ENCODE measurements around the gene ABCE1. TPM values are rescaled to one million over a fixed set of nuclear protein-coding genes. Genes with fewer than 3 reads are reported as not detected.

Gene ABCE1
- total RNA-seq, 1 experiment from 2014 or later, result 114 TPM

DNA sequence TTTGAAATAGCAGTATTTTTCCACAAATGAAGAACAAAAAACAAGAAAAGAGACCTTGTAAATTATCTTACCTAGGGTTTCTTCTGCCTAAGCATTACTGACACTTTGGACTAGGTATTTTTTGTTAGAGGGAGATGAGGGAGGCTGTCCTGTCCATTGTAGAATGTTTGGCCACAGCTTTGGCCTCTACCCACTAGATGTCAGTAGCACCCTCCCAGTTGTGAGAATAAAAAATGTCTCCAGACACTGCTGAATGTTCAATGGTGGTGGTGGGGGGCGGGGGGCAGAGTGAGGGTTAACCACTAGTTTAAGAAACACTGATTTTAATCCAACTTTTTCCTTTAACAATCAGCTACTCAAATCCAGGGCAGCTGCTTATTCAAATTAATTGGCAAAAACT, 56.5 kb downstream of the ABCE1 start:
- Mint-ChIP-seq H3K27me3 (ENCODE audit: low read depth) (no peaks in the 10 kb centered on the region), H3K4me3 (no peak overlapping the region), H3K4me1 (no peaks in the 10 kb centered on the region), H3K36me3 (peaks cover 74% of the 10 kb centered on the region), H3K9me3 (peaks cover 3% of the 10 kb centered on the region; the same call in 1 of the 2 replicates), H3K27ac (no peak overlapping the region)
- ATAC-seq, result peak; percentile 67
- ChIA-PET POLR2A (no interaction called here), CTCF (interaction anchor here (0.6 kb wide), 1 partner anchor 9 kb away, joined by 3 read pairs; no protein-coding TSS in a partner anchor)
- no peak for DNase-seq (ENCODE audit: low spot score)
- TF ChIP-seq FOXP1 (CRISPR knock-in tag; IDR thresholded peaks at IDR 0.05; ENCODE audit: borderline replicate concordance), result no peak
- TF ChIP-seq NR2C2 (CRISPR knock-in tag; IDR thresholded peaks at IDR 0.05), result no peak
- TF ChIP-seq, protein P1, sequence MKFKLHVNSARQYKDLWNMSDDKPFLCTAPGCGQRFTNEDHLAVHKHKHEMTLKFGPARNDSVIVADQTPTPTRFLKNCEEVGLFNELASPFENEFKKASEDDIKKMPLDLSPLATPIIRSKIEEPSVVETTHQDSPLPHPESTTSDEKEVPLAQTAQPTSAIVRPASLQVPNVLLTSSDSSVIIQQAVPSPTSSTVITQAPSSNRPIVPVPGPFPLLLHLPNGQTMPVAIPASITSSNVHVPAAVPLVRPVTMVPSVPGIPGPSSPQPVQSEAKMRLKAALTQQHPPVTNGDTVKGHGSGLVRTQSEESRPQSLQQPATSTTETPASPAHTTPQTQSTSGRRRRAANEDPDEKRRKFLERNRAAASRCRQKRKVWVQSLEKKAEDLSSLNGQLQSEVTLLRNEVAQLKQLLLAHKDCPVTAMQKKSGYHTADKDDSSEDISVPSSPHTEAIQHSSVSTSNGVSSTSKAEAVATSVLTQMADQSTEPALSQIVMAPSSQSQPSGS (CRISPR knock-in tag; IDR thresholded peaks at IDR 0.05; ENCODE audit: borderline replicate concordance, low read depth), result no peak
- TF ChIP-seq NR3C1 (CRISPR knock-in tag; conservative IDR thresholded peaks at IDR 0.05; ENCODE audit: low read depth), result no peak
- TF ChIP-seq CREB1 (CRISPR knock-in tag; IDR thresholded peaks at IDR 0.05), result no peak
- TF ChIP-seq FOXJ3 (CRISPR knock-in tag; IDR thresholded peaks at IDR 0.05; ENCODE audit: borderline replicate concordance), result no peak
- no peak for TF ChIP-seq JUN (CRISPR knock-in tag; IDR thresholded peaks at IDR 0.05)
- TF ChIP-seq, protein P2, sequence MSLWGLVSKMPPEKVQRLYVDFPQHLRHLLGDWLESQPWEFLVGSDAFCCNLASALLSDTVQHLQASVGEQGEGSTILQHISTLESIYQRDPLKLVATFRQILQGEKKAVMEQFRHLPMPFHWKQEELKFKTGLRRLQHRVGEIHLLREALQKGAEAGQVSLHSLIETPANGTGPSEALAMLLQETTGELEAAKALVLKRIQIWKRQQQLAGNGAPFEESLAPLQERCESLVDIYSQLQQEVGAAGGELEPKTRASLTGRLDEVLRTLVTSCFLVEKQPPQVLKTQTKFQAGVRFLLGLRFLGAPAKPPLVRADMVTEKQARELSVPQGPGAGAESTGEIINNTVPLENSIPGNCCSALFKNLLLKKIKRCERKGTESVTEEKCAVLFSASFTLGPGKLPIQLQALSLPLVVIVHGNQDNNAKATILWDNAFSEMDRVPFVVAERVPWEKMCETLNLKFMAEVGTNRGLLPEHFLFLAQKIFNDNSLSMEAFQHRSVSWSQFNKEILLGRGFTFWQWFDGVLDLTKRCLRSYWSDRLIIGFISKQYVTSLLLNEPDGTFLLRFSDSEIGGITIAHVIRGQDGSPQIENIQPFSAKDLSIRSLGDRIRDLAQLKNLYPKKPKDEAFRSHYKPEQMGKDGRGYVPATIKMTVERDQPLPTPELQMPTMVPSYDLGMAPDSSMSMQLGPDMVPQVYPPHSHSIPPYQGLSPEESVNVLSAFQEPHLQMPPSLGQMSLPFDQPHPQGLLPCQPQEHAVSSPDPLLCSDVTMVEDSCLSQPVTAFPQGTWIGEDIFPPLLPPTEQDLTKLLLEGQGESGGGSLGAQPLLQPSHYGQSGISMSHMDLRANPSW (CRISPR knock-in tag; conservative IDR thresholded peaks at IDR 0.05; ENCODE audit: low read depth), result no peak
- no peak for TF ChIP-seq ZNF423 (CRISPR knock-in tag; IDR thresholded peaks at IDR 0.05)
- TF ChIP-seq, protein P3, sequence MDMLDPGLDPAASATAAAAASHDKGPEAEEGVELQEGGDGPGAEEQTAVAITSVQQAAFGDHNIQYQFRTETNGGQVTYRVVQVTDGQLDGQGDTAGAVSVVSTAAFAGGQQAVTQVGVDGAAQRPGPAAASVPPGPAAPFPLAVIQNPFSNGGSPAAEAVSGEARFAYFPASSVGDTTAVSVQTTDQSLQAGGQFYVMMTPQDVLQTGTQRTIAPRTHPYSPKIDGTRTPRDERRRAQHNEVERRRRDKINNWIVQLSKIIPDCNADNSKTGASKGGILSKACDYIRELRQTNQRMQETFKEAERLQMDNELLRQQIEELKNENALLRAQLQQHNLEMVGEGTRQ (CRISPR knock-in tag; IDR thresholded peaks at IDR 0.05), result no peak
- TF ChIP-seq RELA (CRISPR knock-in tag; IDR thresholded peaks at IDR 0.05; ENCODE audit: borderline replicate concordance), result no peak

DNA sequence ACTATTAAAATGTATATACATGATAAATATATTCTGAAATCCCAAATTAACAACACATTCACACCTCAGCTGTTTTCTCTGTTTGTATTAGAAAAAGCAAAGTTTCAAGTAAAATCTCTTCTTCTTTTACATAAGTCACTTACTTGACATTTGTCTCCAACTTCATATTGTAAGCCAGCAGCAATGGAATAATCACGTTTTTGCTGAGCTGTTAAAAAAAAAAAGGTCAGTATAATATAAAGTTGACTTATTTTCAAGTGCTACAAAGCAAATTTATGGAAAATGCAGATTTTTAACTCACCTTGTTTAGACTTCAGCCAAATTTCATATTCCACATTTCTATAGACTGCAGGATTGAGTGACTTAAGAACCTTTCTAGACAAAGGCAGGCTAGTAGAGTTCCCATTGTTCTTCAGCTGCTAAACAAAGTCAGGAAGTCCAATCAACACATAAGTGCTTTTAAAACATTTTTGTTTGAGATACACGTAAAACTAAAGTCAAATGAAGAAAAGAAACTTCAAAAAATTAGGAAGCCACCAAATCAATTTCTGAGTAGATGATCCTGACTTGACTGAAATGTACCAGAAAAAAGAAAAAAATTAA, 57.3 kb downstream of the ABCE1 start:
- DNase-seq (ENCODE audit: low spot score), result no peak
- POLR2A ChIA-PET, result interaction anchor here (0.6 kb wide), 1 partner anchor 14 kb away, joined by 3 read pairs; no protein-coding TSS in a partner anchor
- peaks cover 68% of the 10 kb centered on the region for H3K36me3 Mint-ChIP-seq
- CTCF ChIA-PET, result no interaction called here
- no peaks in the 10 kb centered on the region for H3K27me3 Mint-ChIP-seq (ENCODE audit: low read depth)
- ATAC-seq, result no peak
- no peaks in the 10 kb centered on the region for H3K4me1 Mint-ChIP-seq
- no peak overlapping the region for H3K4me3 Mint-ChIP-seq
- peaks cover 3% of the 10 kb centered on the region; the same call in 1 of the 2 replicates for H3K9me3 Mint-ChIP-seq
- H3K27ac Mint-ChIP-seq, result no peak overlapping the region
- TF ChIP-seq MXD4 (CRISPR knock-in tag; IDR thresholded peaks at IDR 0.05; ENCODE audit: borderline replicate concordance) (no peak), ZNF121 (CRISPR knock-in tag; IDR thresholded peaks at IDR 0.05) (no peak), TCF7 (CRISPR knock-in tag; IDR thresholded peaks at IDR 0.05; ENCODE audit: low read depth) (no peak), SP1 (CRISPR knock-in tag; conservative IDR thresholded peaks at IDR 0.05) (no peak), ZNF263 (CRISPR knock-in tag; IDR thresholded peaks at IDR 0.05; ENCODE audit: low read depth) (no peak), NR2C2 (CRISPR knock-in tag; IDR thresholded peaks at IDR 0.05) (no peak), ETV6 (CRISPR knock-in tag; IDR thresholded peaks at IDR 0.05) (no peak)
- TF ChIP-seq, protein P2 (CRISPR knock-in tag; conservative IDR thresholded peaks at IDR 0.05; ENCODE audit: low read depth), result no peak
- TF ChIP-seq, protein P4, sequence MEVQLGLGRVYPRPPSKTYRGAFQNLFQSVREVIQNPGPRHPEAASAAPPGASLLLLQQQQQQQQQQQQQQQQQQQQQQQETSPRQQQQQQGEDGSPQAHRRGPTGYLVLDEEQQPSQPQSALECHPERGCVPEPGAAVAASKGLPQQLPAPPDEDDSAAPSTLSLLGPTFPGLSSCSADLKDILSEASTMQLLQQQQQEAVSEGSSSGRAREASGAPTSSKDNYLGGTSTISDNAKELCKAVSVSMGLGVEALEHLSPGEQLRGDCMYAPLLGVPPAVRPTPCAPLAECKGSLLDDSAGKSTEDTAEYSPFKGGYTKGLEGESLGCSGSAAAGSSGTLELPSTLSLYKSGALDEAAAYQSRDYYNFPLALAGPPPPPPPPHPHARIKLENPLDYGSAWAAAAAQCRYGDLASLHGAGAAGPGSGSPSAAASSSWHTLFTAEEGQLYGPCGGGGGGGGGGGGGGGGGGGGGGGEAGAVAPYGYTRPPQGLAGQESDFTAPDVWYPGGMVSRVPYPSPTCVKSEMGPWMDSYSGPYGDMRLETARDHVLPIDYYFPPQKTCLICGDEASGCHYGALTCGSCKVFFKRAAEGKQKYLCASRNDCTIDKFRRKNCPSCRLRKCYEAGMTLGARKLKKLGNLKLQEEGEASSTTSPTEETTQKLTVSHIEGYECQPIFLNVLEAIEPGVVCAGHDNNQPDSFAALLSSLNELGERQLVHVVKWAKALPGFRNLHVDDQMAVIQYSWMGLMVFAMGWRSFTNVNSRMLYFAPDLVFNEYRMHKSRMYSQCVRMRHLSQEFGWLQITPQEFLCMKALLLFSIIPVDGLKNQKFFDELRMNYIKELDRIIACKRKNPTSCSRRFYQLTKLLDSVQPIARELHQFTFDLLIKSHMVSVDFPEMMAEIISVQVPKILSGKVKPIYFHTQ (CRISPR knock-in tag; IDR thresholded peaks at IDR 0.05), result no peak
- TF ChIP-seq, protein P5, sequence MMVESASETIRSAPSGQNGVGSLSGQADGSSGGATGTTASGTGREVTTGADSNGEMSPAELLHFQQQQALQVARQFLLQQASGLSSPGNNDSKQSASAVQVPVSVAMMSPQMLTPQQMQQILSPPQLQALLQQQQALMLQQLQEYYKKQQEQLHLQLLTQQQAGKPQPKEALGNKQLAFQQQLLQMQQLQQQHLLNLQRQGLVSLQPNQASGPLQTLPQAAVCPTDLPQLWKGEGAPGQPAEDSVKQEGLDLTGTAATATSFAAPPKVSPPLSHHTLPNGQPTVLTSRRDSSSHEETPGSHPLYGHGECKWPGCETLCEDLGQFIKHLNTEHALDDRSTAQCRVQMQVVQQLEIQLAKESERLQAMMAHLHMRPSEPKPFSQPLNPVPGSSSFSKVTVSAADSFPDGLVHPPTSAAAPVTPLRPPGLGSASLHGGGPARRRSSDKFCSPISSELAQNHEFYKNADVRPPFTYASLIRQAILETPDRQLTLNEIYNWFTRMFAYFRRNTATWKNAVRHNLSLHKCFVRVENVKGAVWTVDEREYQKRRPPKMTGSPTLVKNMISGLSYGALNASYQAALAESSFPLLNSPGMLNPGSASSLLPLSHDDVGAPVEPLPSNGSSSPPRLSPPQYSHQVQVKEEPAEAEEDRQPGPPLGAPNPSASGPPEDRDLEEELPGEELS (CRISPR knock-in tag; IDR thresholded peaks at IDR 0.05), result no peak
- TF ChIP-seq, protein P6, sequence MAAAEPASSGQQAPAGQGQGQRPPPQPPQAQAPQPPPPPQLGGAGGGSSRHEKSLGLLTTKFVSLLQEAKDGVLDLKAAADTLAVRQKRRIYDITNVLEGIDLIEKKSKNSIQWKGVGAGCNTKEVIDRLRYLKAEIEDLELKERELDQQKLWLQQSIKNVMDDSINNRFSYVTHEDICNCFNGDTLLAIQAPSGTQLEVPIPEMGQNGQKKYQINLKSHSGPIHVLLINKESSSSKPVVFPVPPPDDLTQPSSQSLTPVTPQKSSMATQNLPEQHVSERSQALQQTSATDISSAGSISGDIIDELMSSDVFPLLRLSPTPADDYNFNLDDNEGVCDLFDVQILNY (CRISPR knock-in tag; IDR thresholded peaks at IDR 0.05), result no peak

Measured in WTC11 (cell line).